ENCODE results near the gene NRCAM.

Gene NRCAM

DNA sequence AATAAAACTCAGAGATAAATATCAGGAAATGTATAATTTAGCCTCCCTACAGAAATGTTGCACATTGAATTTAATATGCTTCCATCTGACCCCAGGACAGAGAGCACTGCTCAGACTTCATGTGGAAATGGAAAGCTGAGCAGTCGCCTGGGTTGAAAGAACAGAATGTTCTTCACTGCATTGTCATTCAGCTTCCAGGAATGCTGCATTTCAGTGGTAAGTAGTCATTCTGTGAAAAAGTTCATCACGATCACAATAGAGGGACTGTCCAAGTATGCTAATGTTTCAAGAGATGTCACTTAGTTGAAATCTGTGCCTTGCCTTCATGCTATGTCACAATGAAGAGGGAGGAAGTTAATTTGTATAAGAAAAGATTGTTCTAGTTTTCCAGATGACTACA is 147.3 kb downstream of the NRCAM start:
- no peak for DNase-seq (ENCODE audit: low read depth in 2 of 2)

DNA sequence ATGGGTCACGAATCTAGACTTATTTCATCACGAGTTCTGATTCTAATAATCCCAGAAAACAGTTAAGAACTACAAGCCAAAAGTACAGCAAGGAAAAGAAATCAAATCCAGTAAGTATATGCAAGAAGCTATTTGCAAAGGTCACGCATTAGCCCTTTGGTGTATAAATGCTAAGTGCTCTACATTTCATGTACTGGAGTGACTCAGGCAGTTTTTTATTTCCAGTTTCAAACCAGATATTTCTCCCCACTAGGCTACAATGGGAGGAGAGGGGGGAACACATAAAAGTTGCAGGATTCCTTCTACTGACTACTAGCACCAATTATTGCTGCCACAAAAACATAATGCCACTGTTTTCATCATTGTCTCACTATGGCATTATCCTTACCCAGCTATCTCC is 148.0 kb downstream of the NRCAM start:
- no peak for DNase-seq (ENCODE audit: low read depth in 2 of 2)

DNA sequence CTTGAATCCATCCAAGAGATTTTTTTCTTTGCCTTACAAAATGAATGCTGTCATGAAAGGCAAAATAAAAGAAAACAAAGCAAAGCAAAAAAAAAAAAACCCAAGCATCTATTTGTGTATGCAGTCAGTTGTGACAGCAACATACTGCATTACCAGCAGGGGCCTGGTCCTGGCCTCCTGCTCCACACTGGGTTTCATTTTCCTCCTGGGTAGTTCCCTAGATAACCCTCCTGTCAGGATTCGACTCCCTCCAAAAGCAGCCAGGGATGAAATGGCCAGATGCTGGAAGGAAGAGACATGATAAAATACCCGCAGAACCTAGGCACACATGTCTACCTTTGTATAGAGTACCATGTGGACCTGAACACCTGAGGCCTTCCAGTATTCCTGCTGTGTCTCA is 148.6 kb downstream of the NRCAM start:
- DNase-seq (ENCODE audit: low read depth in 2 of 2), result no peak

DNA sequence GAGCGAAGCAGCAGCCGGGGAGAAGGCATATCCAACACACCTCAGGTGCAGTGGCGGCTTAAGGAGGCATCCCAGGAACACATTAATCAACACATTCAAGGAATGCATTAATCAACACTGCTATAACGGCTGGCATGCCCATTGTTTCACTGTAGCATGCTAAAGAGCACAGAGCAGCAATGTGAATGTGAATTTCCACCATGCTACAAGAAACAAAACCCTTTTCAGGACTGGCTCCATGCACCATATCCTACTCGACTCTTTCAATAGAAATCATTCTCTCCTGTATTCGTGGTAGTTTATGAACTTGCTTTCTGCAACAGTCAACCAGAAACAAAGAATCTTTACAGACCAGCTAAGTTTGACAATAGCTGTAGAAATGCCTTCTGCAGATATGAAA is 149.0 kb downstream of the NRCAM start:
- no peak for DNase-seq (ENCODE audit: low read depth in 2 of 2)

DNA sequence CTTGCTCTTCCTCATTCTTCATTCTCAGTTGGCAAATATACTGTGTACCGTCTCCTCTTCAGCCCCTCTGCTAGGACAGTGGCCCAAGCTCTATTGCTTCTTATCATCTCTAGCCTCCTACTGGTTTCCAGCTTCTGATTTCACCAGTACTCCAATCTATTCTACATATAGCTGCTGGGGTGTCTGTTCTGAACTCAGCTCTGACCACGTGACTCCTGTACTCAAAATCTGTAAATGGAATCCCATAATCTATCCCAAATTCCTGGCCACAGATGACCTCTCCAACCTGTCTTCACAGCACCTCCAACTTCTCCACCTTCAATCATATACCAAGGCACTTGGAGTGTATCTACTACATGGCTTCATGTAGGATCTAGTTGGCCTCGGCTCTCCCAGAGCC is 152.9 kb downstream of the NRCAM start:
- no peak for DNase-seq (ENCODE audit: low read depth in 2 of 2)

DNA sequence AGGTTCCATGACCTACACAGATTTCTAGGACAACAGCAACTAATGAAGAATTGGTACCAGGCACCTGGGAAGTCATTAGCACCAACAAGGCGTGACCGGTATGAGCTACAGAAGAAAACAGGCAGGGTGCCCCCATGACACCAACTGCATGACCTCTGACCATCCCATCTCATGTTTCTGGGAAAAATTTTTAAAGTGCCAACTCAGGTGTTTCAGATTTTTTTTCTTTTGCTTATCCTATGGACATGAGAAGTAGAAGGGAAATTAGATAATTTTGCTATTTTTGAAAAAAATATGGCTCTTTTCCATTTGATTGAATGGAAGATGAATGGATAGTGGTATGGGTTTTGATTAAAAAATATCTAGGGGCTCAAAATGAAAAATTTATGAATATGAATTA is 154.8 kb downstream of the NRCAM start:
- no peak for DNase-seq (ENCODE audit: low read depth in 2 of 2)

DNA sequence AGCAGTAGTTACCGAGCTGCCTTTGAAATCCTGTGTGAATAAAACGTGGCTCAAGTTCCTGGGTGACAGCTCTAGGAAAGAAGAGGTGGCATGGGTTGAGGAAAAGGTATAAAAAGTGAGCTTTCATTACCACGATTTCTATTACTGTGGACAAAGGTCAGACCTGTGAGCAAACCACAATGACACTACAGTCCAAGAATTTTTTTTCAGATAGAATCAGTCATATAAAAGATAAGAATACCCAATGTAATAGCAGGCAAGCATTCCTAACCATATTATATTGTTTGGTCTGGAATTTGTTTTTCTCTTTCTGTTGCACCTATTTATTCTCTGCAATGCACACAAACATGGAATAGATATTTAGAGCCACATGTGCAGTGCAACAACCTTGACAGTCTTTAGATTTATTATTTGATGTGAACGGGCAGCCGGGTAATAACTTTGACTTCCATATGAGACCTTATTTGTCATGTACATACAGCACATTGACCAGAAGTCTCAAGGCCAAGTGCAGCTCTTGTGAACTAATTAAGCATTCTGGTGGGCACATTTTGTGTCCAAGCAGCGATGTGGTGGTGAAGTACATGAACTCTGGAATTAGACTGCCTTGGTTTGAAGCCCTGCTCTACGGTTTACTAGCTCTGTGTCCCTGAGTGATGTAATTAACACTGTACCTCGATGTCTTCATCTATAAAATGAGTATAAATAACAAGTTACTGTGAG is 156.8 kb downstream of the NRCAM start:
- no peak for DNase-seq (ENCODE audit: low read depth in 2 of 2)

DNA sequence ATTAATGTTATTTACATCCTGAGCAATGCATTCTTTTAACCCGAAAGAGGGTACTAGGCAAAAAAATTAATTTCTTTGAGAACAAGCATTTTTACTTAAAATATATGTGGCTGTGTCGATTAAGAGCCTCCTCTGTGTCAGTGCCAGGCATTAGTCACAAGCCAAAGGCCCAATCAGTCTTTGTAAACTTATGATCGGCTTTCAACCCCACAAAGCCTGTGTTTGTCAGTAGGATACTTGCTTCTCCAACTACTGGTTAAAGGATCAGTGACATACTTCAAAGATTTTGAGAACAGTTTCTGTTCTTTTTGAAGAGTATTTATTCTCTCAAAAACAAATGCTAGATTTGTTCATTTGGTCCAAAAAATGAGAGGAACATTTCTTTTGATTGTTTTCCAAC is 159.3 kb downstream of the NRCAM start:
- no peak for DNase-seq (ENCODE audit: low read depth in 2 of 2)

DNA sequence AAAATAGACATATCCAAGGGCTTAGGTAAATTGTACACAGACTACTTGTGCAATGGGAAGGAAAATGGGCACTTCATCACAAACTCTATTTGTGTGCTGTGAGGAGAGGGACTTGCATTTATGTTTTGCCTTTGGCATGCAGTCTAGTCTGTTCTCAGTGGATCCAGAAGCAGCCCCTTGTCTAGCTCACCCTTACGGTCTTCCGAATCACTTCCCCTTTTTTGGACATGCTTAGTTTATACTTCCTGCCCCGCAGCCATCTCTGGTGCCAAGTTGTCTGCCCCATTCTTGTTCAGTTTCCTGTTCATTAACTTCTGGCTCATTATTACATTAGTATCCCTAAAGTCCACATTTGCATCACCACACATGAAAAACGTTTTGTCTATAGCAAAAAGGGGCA is 161.6 kb downstream of the NRCAM start:
- DNase-seq (ENCODE audit: low read depth in 2 of 2), result no peak

DNA sequence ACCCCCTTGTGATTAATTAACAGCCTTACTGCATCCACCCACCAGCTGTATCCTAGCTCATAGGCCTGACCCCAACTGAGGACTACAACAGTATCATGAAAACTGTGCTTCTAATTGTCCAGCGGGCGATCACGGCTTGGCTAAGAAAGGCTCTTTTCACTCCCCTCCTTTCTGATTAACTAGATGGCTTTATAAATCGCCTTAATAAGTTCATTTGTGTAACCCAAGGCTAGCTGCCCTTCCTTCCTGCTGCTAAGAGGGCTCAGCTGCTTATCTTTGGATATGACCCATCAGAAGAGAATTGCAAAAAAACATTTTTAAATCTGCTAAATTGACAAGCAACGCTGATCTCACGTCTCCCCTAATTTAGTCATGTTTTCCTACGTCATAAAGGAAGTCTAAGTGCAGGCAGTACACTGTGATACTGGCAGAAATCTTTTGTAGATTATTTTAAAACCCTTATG is 163.1 kb downstream of the NRCAM start:
- no peak for DNase-seq (ENCODE audit: low read depth in 2 of 2)

DNA sequence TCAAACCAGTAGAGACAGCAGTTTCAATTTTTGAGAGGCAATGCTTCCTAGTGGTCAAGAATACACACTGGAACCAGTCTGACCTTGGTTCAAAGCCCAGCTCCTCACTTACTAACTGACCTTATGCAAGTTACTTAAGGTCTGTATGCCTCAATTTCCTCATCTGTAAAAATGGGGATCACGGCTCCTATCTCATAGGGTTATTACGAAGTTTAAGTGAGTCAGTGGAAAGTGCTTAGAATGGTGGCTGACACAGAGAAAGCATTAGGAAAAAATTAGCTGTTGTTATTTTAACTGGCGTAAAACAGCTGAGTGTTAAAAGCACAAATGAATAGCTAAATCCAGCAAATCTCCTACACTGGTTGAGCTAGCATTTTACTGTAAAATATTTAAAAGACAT is 163.7 kb downstream of the NRCAM start:
- DNase-seq (ENCODE audit: low read depth in 2 of 2), result no peak

DNA sequence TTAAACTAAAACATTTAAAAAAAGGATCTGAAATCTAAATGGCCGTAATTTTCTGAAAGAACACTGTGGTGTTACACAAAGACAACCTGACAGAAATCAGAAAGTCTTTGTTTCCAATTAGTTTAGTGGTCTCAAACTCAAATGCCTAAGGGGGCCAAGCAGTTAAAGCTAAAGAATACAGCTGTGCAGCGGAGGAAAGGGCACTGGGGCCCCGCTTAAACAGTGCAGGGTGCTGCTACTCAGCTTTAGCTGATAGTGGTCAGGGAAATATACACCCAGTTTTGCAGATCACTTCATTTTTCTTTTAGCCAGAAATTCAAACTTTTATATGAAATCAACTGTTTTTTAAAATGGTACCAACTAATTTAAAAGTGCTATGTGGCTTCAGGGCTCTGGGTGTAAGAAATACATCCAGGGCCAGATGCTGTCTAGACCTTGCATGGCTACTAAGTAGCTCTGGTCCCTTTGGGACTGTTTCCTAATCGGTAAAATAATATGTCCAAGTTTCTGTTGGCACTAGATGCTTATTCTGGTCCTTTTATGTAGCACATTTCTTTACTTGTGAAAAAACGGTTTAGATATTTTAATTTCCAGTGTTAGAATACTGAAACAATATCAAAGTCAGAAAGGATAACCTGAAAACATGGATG is 164.3 kb downstream of the NRCAM start:
- no peak for DNase-seq (ENCODE audit: low read depth in 2 of 2)

DNA sequence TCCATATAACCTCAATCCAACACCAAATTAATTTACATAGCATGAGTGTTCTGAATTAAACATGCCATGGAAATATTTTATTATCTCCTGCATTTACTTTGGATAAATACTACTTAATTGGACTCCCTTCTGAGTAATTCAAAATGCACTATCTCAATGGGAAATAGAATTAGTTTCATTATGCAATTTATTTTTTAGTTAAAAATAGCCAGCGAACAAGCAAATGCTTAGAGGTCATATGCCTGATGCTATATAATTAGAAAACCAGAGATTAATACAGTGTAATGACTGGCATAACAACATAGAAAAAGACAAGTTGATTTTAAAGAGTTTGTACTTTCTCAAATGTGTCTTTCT is 165.1 kb downstream of the NRCAM start:
- no peak for DNase-seq (ENCODE audit: low read depth in 2 of 2)

DNA sequence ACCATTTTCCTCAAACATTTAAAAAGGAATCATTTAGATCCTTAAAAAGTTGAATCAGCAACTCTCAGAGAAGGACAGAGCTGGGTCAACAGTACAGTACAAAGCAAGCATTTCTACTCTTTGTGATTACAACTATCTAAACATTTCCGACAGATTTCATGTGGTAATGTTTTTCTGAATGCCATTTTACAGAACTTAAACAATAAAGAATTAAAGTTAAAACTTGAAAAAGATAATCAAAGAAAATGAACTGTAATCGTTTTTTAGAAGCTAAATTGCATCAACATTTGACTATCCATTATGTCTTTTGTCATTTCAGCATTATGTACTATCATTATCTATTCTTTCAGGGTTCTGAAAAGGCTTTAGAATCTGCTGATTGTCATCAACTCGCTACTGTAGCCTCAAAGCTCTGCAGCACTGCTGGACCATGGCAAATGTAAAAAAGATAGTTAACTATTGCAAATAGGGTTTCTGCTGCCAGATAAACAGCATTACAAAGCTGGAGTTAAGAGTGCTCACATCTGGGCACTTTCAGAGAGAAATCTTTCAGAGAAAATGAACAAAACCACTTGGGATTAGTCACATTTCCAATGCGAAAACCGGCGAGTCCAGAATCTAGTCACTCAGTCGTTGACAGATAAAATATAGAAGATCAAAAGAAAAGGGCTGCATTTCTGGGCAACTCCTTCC is 165.6 kb downstream of the NRCAM start:
- no peak for DNase-seq (ENCODE audit: low read depth in 2 of 2)

DNA sequence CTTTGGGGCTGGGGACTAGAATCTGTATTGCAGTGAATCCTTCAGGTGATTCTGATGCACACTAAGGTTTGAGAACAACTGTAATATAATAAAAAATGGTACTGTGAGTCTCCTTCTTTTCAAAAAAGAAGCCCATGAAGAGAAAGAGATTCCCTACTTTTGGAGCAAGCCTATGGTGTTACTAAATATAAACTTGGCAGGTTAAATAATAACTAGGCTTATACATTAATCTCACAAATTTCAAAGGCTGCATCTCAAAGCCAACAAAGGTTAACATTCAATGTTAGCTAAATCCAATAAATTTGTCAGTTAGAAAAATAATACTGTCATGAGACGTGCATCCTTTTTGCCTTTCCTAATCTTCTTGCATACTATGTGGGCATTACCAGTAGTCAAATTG is 166.4 kb downstream of the NRCAM start:
- DNase-seq (ENCODE audit: low read depth in 2 of 2), result no peak

DNA sequence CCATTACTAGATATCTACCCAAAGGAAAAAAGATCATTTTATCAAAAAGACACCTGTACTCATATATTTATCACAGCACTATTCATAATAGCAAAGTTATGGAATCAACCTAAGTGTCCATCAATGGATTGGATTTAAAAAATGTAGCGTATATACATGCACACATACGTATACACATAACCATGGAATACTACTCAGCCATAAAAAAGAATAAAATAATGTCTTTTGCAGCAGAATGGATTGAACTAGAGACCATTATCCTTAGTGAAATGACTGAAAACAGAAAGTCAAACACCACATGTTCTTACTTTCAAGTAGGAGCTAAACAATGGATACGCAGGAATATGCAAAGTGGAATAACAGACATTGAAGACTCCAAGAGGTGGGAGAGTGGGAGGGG is 168.4 kb downstream of the NRCAM start:
- DNase-seq (ENCODE audit: low read depth in 2 of 2), result no peak

DNA sequence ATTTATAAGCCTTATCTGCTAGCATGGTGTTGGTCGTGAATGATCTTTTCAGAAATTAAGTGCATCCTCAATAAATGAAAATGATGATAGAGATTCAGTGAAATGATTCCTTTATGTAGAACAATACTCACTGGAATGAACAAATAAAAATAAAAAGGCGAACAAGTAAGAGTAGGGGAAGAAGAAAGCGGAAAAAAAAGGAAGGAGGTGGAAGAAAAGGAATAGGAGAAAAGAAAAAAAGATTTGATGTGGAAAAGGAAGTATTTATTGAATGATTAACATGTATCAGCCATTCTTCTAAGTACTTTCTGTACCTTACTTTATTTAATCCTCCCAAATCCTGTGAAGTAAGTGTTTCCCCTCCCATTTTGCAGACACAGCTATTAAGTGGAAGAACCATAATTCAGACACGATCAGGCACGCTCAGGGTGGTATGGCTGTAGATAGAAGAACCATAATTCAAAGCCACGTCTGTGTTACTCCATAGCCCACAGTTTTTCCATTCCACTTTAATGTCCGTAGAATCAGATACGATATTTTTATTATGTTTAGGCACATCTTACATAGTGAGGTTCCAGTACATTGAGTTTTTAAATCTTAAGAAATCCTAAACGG is 169.8 kb downstream of the NRCAM start:
- DNase-seq (ENCODE audit: low read depth in 2 of 2), result no peak

DNA sequence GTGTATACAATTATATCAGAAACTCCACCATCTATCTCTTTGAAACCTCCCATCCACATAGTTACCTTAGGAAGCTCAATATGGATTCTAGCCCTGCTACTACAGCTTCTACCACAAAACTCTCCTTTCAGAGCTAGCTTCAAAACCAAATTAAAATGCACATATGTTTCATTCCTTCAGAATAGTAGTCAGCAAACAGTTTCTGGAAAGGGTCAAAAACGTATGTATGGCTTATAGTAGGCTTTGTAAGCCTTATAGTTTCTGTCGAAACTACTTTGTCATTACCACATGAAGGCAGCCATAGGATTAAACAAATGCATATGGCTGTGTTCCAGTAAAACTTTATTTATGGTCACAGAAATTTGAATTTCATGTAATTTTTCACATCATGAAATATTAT is 170.5 kb downstream of the NRCAM start:
- no peak for DNase-seq (ENCODE audit: low read depth in 2 of 2)

DNA sequence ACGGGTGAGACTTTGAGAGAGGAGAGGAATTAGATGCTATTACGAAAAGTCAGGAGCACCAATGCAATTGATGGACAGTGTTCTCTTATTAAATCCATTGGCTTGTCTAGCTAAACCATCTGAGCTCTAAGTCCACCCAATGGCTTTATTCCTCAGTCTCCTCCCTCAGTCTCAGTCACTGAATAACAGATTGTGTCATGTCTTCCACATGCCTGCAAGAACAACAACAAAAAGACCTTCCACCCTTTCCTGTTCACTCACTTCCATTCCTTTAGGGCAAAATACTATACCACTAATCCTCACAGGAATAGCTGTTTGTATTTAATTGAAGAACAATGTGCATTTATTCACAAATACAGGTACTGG is 171.2 kb downstream of the NRCAM start:
- DNase-seq (ENCODE audit: low read depth in 2 of 2), result no peak

DNA sequence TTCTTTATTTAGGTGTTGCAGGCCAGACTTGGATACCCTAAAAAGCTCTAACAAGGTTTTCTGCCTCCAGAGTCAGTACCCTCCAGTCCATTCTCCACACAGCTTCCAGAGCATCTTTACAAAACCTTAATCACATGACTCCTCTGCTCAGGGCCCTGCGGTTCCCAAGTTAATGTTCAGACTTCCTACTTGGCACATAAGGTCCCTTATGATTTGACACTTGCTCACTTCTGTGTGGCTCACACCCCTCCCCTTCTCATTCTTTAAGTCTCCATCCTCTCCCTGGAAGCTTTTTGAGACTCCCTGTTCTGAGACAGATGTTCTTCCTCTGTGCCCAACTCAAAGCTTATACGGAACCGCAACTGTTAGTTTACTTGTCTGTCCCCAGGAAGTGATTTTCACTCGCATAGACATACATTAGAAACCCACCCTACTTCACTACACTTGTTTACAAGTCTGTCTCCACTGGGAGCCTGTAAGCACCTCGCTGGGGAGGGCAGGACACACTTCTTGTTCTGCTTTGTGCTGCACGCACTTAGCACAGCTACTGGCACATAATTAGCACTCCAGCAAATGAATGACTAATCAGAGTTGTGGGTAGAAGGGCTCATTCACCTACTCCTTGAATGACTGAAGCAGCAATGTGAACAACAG is 171.8 kb downstream of the NRCAM start:
- DNase-seq (ENCODE audit: low read depth in 2 of 2), result no peak

DNA sequence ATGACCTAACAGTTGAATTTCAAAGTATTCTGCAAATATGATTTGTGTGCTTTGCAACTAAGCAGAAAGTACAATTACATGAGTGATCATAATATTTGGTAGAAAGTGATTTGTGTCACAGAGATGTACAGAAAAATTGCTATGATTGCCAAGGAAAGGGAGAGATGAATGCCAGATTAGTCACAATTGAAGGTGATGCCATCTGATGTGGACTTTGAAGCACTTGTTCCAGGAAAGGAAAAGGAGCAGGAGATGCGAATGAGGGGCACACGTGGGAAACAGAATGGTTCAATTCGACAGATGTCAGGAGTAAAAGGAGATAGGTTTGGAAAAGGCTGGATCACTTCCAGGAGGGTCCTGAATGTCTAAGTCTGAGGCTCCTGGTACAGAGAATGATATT is 173.0 kb downstream of the NRCAM start:
- DNase-seq (ENCODE audit: low read depth in 2 of 2), result no peak

DNA sequence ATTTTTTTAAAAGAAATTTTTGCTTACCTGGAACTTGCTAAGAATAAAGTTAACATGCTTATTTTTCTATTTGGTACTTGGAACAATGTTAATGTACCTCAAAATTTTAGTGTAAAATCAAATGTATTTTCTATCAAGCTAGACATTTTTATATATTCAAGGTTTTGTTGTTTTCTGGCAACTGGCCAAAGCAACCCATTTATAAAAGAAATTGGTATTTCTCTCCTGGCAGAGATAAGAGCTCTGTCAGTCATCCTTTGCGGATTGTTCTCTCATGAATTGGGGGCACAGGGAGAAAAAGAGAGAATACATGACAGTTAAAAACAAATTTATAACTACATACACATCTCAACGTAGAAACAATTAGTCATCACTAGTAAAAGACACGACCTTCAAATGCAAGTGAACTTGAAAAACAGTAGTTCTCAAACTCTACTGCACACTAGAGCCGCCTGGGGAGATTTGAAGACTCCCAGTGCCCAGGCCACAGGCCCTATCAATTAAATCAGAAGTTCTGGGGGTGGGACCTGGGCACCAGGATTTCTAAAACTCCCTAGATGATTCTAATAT is 173.7 kb downstream of the NRCAM start:
- DNase-seq (ENCODE audit: low read depth in 2 of 2), result no peak
